Measurements from ENCODE around the gene LLGL1.

Gene LLGL1

DNA sequence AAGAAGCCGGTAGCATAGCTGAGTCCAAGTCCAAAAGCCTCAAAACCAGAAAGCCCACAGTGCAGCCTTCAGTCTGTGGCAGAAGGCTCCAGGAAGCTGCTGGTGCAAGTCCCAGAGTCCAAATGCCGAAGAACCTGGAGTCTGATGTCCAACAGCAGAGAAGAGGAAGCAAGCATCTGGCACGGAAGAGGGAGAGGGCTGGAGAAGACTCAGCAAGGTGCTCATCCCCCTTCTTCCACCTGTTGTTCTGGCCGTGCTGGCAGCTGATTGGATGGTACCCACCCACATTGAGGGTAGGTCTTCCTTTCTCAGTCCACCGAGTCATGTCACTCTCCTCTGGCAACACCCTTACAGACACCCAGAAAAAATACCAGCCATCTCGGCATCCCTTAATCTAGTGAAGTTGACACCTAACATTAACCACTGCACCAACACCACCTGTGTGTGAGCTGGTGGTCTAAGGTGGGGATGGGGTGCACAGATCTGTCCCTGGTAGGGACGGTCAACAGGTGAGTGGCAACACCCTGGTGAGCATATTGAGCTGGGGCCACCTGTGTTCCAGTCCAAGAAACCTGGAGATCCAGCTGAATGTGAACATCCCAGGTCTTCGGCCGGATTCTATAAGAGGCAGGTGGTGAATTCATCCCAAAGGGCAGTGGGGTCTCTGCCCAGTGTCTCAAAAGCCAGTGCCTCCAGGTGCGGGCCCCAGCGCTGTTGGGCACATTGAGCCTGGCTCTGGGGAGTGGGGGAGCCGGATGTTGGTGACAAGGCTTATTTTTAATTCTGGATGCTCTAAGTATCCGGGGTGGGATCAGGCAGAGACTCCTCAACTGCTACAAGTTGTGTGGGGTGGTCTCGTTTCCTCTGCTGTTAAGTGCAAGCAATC is 44.9 kb downstream of the LLGL1 start:
- no peak for DNase-seq (ENCODE audit: low spot score)

DNA sequence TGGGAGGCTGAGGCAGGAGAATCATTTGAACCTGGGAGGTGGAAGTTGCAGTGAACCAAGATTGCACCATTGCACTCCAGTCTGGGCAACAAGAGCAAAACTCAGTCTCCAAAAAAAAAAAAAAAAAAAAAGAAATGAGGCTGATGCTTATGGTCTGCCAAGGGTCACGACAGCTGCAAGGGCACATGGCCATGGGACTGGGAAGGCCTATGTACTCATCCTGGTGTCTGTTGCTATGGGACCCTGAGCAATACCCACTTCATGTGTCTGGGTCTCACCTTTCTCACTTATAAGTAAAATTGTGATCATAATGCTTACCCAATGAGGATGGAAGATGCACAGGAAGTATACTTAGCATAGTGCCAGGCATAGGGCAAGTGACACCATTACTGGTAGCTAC is 51.6 kb downstream of the LLGL1 start:
- no peak for DNase-seq (ENCODE audit: low spot score)

DNA sequence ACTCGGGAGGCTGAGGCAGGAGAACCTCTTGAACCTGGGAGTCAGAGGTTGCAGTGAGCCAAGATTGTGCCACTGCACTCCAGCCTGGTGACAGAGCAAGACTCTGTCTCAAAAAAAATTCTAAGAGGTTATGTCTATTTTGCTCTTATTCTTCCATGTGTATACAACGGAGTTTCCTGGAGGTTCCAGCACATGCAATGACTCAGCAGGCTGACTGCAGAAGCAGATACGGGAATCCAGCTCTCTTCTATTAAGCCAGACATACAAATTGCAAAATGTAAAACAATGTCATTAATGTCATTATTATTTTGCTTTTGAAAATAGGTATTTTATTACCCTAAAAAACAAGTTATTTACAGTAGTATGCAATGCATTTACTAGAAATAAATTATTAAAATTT is 53.4 kb downstream of the LLGL1 start:
- no peak for DNase-seq (ENCODE audit: low spot score)

DNA sequence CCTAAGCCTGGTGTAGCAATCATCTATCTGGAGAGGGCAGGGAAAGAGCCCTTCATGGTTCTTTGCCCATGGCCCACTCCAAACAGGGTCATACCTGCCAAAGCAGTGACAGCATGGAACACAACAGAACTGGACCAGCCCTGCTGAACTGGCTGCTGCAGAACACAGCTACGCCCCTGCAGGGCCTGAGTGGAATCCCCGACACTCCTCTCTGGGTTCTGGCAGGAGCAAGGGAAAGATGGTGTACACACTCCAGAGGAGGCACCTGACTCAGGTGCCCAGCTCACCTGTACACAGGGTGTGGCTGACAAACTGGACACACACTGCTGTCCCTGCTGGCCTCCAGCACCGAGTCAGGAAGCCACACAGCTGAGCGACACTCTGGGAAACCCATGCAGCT is 54.8 kb downstream of the LLGL1 start:
- no peak for DNase-seq (ENCODE audit: low spot score)

DNA sequence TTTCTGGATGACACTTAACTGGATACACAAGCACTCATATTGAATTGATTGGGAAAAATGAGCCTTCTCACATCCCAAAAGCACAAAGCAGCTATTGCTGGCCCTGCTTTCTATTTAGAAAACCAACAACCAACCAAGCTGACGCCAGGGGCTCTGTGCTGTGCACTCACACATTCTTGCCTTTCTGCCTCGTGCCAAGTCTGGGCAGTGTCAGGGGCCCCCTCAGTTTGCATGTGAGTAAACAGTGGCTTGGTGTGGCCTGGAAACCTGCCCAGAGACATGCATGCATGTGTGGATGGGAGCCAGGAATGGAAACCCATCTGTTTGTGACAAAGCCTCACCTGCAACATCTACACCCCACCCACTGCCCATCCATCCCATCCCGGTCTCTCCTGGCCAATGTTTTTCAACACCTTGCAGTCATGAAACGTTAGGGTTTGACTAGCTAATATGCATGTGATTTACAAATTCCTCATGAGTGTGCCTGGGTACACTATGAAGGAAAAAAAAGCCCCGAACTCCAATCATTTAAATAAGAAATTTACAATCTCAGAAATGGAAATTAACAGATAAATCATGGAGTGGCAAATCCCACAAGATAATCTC is 55.4 kb downstream of the LLGL1 start:
- no peak for DNase-seq (ENCODE audit: low spot score)

DNA sequence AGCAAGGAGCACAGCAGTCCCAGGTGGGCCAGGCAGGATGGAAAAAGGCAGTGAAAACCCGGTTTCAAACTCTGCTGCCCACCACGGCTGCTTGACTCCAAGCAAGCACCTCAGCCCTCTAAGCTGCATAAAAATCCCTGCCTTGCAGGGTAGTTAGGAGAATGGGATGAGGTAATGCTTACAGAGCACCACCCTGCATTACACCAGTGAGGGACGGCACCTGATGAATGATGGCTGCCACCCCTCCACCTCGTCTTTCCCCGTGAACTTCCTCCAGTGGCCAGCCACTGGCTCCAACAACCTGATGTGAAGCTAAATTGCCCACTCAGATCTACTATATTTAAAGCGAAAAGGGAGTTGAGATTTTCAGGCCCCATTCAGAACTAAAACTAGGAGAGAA is 56.4 kb downstream of the LLGL1 start:
- no peak for DNase-seq (ENCODE audit: low spot score)

DNA sequence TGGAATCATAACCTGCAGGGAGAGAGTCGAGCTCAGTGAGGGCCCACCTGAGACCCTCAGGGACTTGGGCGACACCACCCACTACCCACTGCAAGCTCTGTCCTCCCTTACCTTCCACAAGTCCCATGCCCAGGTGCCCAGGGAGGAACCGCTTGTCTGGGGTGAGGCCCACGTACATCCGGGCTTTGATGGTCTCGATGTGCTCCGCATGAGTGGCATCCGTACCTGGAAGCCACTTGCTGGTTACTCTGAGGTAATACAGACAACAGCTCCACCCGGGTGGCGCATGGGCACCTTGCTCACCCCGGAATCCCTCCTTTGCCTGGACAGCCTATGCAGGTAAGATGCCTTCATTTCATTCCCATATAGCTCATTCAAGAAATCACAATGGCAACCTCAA is 59.9 kb downstream of the LLGL1 start:
- DNase-seq (ENCODE audit: low spot score): no peak

DNA sequence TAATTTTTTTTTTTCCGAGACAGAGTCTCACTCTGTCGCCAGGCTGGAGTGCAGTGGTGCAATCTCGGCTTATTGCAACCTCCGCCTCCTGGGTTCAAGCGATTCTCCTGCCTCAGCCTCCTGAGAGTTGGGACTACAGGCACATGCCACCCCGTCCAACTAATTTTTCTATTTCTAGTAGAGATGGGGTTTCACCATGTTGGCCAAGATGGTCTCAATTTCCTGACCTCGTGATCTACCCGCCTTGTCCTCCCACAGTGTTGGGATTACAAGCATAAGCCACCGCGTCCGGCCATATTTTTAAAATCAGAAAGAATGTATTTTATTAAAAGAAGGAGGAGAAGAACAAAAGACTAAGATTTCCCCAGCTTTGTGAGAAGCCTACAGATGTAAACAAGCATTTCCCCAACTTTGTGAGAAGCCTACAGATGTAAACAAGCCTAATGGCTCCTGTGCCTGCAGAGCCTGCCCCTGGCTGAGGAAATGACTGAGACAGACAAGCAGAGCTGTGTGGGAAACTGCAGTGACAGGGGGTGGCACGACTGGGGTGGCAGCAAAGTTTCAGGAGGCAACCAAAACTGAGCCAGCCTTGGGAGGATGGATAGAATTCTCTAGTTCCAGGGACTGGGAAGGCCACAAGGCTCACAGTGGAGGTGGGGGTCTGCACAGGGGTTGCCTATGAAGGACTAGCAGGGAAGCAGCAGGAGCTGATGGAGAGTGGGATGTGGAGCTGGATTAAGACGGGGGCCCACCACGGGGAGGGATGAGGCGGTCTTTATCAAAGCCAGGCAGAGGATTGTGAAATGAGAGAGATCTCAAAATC is 66.5 kb downstream of the LLGL1 start:
- no peak for DNase-seq (ENCODE audit: low spot score)
